SHP77 treated with DMSO at 0.1 percent for 48 hours (cell line): Measurements from ENCODE around the gene CDH12.
"Not testable (repeated sequence)": the region's sequence is repeated elsewhere in the genome, so short reads cannot be mapped to it uniquely, and the experiment has no call there.

Experiments used
- DNase-seq: peaks from one replicate; lab custom pipeline; 2025; lab: John Stamatoyannopoulos, UW

CDH12 gene

GRCh38 chr5:22852807-22853660 lies at the start of gene CDH12:
CDH12 (minus strand) TSS chr5:22853344.
- peak; percentile 94 for DNase-seq

- no peak for DNase-seq
These were observed 48.7 kb upstream of the CDH12 start for GRCh38 chr5:22901885-22902284.

GRCh38 chr5:22900801-22901310 lies 47.7 kb upstream of the CDH12 start:
- no peak for DNase-seq

- no peak for DNase-seq
These were observed 46.2 kb upstream of the CDH12 start for GRCh38 chr5:22899341-22899740.

GRCh38 chr5:22896152-22896551 lies 43.0 kb upstream of the CDH12 start:
- DNase-seq: no peak

- DNase-seq: no peak
These were observed 39.3 kb upstream of the CDH12 start for GRCh38 chr5:22892441-22892840.

- no peak for DNase-seq
These were observed 36.6 kb upstream of the CDH12 start for GRCh38 chr5:22889720-22890119.

- no peak for DNase-seq
These were observed 34.4 kb upstream of the CDH12 start for GRCh38 chr5:22887566-22887965.

- not testable (repeated sequence) for DNase-seq
These were observed 5.8 kb upstream of the CDH12 start for GRCh38 chr5:22858911-22859310.

- no peak for DNase-seq
These were observed 2.7 kb upstream of the CDH12 start for GRCh38 chr5:22855824-22856223.

GRCh38 chr5:22850981-22851380 lies 2.2 kb downstream of the CDH12 start:
- DNase-seq: peak; percentile 27

GRCh38 chr5:22846693-22847092 lies 6.5 kb downstream of the CDH12 start:
- DNase-seq: no peak

- DNase-seq: no peak
These were observed 8.5 kb downstream of the CDH12 start for GRCh38 chr5:22844636-22845035.

GRCh38 chr5:22844155-22844554 lies 9.0 kb downstream of the CDH12 start:
- DNase-seq: no peak

- no peak for DNase-seq
These were observed 10.6 kb downstream of the CDH12 start for GRCh38 chr5:22842574-22842973.

GRCh38 chr5:22837803-22838202 lies 15.3 kb downstream of the CDH12 start:
- no peak for DNase-seq

GRCh38 chr5:22835686-22836085 lies 17.5 kb downstream of the CDH12 start:
- peak; percentile 80 for DNase-seq

- no peak for DNase-seq
These were observed 59.7 kb downstream of the CDH12 start for GRCh38 chr5:22793463-22793862.

- DNase-seq: no peak
These were observed 65.3 kb downstream of the CDH12 start for GRCh38 chr5:22787807-22788206.

- DNase-seq: no peak
These were observed 65.7 kb downstream of the CDH12 start for GRCh38 chr5:22787398-22787797.

GRCh38 chr5:22780756-22781155 lies 72.4 kb downstream of the CDH12 start:
- DNase-seq: peak; percentile 58

- DNase-seq: no peak
These were observed 73.6 kb downstream of the CDH12 start for GRCh38 chr5:22779499-22779898.

GRCh38 chr5:22776285-22776684 lies 76.9 kb downstream of the CDH12 start:
- DNase-seq: no peak

GRCh38 chr5:22774214-22774613 lies 78.9 kb downstream of the CDH12 start:
- not testable (repeated sequence) for DNase-seq
